Lower leg skin (tissue), 3 donors: ENCODE data around the gene SPDYE17.
"Not testable (repeated sequence)": the region's sequence is repeated elsewhere in the genome, so short reads cannot be mapped to it uniquely, and the experiment has no call there.

ENCODE experiments used
- POLR2A ChIP-seq, 2 donors: fragments of 450-650 bp; IDR thresholded peaks; one replicate each; pipeline ENCODE4 v1.6.1; 2016 to 2017; ENCODE audit warnings: antibody characterized with exemption in 2 of 2, mild to moderate bottlenecking in 1 of 2, moderate library complexity in 1 of 2
- TF ChIP-seq, protein P1 (sequence below), 3 donors: fragments of 450-650 bp; IDR thresholded peaks; one replicate each; pipeline ENCODE4 v1.5.1; 2016; ENCODE audit warnings: antibody characterized with exemption in 3 of 3, mild to moderate bottlenecking in 3 of 3, moderate library complexity in 2 of 3

- not testable (repeated sequence) for TF ChIP-seq POLR2A (IDR thresholded peaks at IDR 0.05)
- TF ChIP-seq, protein P1, sequence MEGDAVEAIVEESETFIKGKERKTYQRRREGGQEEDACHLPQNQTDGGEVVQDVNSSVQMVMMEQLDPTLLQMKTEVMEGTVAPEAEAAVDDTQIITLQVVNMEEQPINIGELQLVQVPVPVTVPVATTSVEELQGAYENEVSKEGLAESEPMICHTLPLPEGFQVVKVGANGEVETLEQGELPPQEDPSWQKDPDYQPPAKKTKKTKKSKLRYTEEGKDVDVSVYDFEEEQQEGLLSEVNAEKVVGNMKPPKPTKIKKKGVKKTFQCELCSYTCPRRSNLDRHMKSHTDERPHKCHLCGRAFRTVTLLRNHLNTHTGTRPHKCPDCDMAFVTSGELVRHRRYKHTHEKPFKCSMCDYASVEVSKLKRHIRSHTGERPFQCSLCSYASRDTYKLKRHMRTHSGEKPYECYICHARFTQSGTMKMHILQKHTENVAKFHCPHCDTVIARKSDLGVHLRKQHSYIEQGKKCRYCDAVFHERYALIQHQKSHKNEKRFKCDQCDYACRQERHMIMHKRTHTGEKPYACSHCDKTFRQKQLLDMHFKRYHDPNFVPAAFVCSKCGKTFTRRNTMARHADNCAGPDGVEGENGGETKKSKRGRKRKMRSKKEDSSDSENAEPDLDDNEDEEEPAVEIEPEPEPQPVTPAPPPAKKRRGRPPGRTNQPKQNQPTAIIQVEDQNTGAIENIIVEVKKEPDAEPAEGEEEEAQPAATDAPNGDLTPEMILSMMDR (IDR thresholded peaks at IDR 0.05): not testable (repeated sequence)
Measured at GRCh38 chr7:77062557-77062956, 30.4 kb upstream of the SPDYE17 start, which contains the start of gene SPDYE18.
